Panc1 (cell line): ENCODE measurements around the gene PCDH1. TPM values are rescaled to one million over a fixed set of nuclear protein-coding genes. Genes with fewer than 3 reads are reported as not detected.

Experiments
- ATAC-seq: fragments of 200-7000 bp; cut with Tn5 transposase; 2 replicates; pipeline ENCODE4 v1.9.1; 2020; ENCODE audit warnings: mild to moderate bottlenecking, moderate library complexity
- BruUV-seq: library from RNA; stranded (reverse); fragments of 400-500 nt; replicated peaks from 2 replicates; lab custom pipeline; 2021; lab: Mats Ljungman, UMichigan
- CTCF ChIA-PET: fragments of 300-600 bp; sonication (Branson Sonifier 250); formaldehyde crosslinking; loops from one replicate; lab custom pipeline; 2022; ENCODE audit warnings: antibody characterized with exemption; lab: Charles Lee
- POLR2A ChIA-PET: fragments of 300-600 bp; sonication (Branson Sonifier 250); formaldehyde crosslinking; loops from one replicate; lab custom pipeline; 2022; ENCODE audit warnings: antibody characterized with exemption; lab: Charles Lee
- DNase-seq: peaks from one replicate; pipeline ENCODE4 v3.0.0-alpha.2; 2010; ENCODE audit warnings: low read depth, low spot score
- H3K27ac ChIP-seq: 2 replicates; pipeline ENCODE4 v1.5.1; 2011; ENCODE audit warnings: mild to moderate bottlenecking, low read length, inconsistent platforms
- H3K27me3 ChIP-seq: fragments of 200-500 bp; sonication (Bioruptor generic); 2 replicates; pipeline ENCODE4 v1.6.0; 2014; ENCODE audit warnings: low read length, inconsistent platforms; ENCODE audit not compliant: control insufficient read depth, insufficient read depth
- H3K36me3 ChIP-seq: fragments of 200-500 bp; sonication (Bioruptor generic); 2 replicates; pipeline ENCODE4 v1.5.1; 2014; ENCODE audit warnings: inconsistent platforms, mild to moderate bottlenecking, low read length, moderate library complexity; ENCODE audit not compliant: control insufficient read depth, insufficient read depth
- H3K4me1 ChIP-seq: 2 replicates; pipeline ENCODE4 v1.5.1; 2011; ENCODE audit warnings: inconsistent platforms, mild to moderate bottlenecking, low read length, moderate library complexity; ENCODE audit not compliant: control insufficient read depth, insufficient read depth
- H3K4me3 ChIP-seq, 2 experiments: 2 replicates each; pipeline ENCODE4 v1.5.1; 2011 to 2012; ENCODE audit warnings: low read depth in 2 of 2, low read length in 2 of 2, mild to moderate bottlenecking in 2 of 2, inconsistent platforms in 1 of 2, moderate library complexity in 1 of 2
- H3K9me3 ChIP-seq: fragments of 200-500 bp; sonication (Bioruptor generic); 2 replicates; pipeline ENCODE4 v1.5.1; 2014; ENCODE audit warnings: low read depth, mild to moderate bottlenecking, inconsistent platforms, low read length, moderate library complexity; ENCODE audit not compliant: control insufficient read depth, insufficient read depth
- POLR2AphosphoS5 ChIP-seq: IDR thresholded peaks from 2 replicates; pipeline ENCODE4 v1.6.1; 2012; ENCODE audit warnings: mild to moderate bottlenecking, low read depth, low read length, moderate library complexity
- SIN3A ChIP-seq: IDR thresholded peaks from 2 replicates; pipeline ENCODE4 v1.6.1; 2012; ENCODE audit warnings: low read depth, mild to moderate bottlenecking, low read length, moderate library complexity, borderline replicate concordance; ENCODE audit not compliant: insufficient read depth
- TCF7L2 ChIP-seq: IDR thresholded peaks from 2 replicates; pipeline ENCODE4 v1.6.1; 2011; ENCODE audit warnings: mild to moderate bottlenecking, low read depth, low read length, inconsistent platforms
- in situ Hi-C: cut with HindIII; loops from 2 replicates; pipeline ENCODE4 v1.10.0; 2016; ENCODE audit warnings: low sequenced_read_pairs, low pct_unique_long_range_greater_than_20kb
- intact Hi-C: fragments of 100-400 bp; cut with micrococcal nuclease; formaldehyde crosslinking; loops from one replicate; pipeline ENCODE4 v1.10.0; 2022; ENCODE audit not compliant: unreplicated experiment
- total RNA-seq: library from RNA; stranded (reverse); gene quantifications from one replicate; pipeline ENCODE4 v1.2.1, GENCODE V29; 2021; ENCODE audit not compliant: unreplicated experiment
- TF ChIP-seq, protein P1 (sequence below), 2 experiments: IDR thresholded peaks; 2 replicates each; pipeline ENCODE4 v1.6.1; 2011 to 2012; ENCODE audit warnings: low read depth in 2 of 2, control low read depth in 1 of 2, low read length in 1 of 2, mild to moderate bottlenecking in 1 of 2, moderate library complexity in 1 of 2; ENCODE audit not compliant: insufficient read depth in 1 of 2
- TF ChIP-seq, protein P2 (sequence below): fragments of 450-650 bp; IDR thresholded peaks from 2 replicates; pipeline ENCODE4 v1.5.1; 2017; ENCODE audit warnings: mild to moderate bottlenecking

Gene PCDH1
- total RNA-seq, 1 experiment from 2014 or later, result 9.0 TPM

- H3K4me3 ChIP-seq, result no peak overlapping the region
- no peak overlapping the region for H3K27ac ChIP-seq
- POLR2A ChIA-PET, result no interaction called here
- H3K4me1 ChIP-seq, result no peaks in the 10 kb centered on the region
- CTCF ChIA-PET, result no interaction called here
- no peak for DNase-seq
- ATAC-seq, result no peak
- no peaks in the 10 kb centered on the region for H3K27me3 ChIP-seq
- BruUV-seq, result no TSS peak
- H3K9me3 ChIP-seq, result no peaks in the 10 kb centered on the region
- no peaks in the 10 kb centered on the region for H3K36me3 ChIP-seq
- TF ChIP-seq, protein P1, sequence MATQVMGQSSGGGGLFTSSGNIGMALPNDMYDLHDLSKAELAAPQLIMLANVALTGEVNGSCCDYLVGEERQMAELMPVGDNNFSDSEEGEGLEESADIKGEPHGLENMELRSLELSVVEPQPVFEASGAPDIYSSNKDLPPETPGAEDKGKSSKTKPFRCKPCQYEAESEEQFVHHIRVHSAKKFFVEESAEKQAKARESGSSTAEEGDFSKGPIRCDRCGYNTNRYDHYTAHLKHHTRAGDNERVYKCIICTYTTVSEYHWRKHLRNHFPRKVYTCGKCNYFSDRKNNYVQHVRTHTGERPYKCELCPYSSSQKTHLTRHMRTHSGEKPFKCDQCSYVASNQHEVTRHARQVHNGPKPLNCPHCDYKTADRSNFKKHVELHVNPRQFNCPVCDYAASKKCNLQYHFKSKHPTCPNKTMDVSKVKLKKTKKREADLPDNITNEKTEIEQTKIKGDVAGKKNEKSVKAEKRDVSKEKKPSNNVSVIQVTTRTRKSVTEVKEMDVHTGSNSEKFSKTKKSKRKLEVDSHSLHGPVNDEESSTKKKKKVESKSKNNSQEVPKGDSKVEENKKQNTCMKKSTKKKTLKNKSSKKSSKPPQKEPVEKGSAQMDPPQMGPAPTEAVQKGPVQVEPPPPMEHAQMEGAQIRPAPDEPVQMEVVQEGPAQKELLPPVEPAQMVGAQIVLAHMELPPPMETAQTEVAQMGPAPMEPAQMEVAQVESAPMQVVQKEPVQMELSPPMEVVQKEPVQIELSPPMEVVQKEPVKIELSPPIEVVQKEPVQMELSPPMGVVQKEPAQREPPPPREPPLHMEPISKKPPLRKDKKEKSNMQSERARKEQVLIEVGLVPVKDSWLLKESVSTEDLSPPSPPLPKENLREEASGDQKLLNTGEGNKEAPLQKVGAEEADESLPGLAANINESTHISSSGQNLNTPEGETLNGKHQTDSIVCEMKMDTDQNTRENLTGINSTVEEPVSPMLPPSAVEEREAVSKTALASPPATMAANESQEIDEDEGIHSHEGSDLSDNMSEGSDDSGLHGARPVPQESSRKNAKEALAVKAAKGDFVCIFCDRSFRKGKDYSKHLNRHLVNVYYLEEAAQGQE (IDR thresholded peaks at IDR 0.05; ENCODE audit: insufficient read depth in 1 of 2, low read depth in 2 of 2, low read length in 1 of 2), result no peak
- TF ChIP-seq, protein P2, sequence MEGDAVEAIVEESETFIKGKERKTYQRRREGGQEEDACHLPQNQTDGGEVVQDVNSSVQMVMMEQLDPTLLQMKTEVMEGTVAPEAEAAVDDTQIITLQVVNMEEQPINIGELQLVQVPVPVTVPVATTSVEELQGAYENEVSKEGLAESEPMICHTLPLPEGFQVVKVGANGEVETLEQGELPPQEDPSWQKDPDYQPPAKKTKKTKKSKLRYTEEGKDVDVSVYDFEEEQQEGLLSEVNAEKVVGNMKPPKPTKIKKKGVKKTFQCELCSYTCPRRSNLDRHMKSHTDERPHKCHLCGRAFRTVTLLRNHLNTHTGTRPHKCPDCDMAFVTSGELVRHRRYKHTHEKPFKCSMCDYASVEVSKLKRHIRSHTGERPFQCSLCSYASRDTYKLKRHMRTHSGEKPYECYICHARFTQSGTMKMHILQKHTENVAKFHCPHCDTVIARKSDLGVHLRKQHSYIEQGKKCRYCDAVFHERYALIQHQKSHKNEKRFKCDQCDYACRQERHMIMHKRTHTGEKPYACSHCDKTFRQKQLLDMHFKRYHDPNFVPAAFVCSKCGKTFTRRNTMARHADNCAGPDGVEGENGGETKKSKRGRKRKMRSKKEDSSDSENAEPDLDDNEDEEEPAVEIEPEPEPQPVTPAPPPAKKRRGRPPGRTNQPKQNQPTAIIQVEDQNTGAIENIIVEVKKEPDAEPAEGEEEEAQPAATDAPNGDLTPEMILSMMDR, result no peak
- TF ChIP-seq POLR2AphosphoS5 (no peak), SIN3A (no peak)
- intact Hi-C loops, result no loop called here
- in situ Hi-C loops, result no loop called here
Observed at GRCh38 chr5:141824717-141825116, 53.5 kb downstream of the PCDH1 start.

DNA sequence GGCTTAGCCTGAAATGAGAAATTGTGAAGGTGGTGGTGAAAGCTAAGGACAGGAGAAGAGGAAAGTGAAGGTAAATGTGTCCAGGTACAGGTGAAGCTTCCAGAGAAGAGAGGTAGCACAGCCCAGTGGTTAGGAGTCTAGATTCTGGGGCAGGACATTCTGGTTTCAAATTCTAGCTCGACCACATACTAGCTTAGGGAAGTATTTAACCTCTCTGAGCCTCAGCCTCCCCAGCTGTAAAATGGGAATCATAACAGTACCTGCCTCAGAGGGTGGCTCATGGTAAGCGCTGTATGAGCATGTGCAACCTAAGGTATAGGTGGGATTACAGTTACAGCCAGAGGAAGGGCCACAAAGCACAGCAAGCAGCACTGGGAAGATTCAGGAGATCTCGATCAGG is 55.2 kb downstream of the PCDH1 start:
- Histone ChIP-seq H3K9me3 (no peaks in the 10 kb centered on the region), H3K27me3 (peaks cover 3% of the 10 kb centered on the region; the same call in 1 of the 2 replicates), H3K4me1 (no peaks in the 10 kb centered on the region), H3K36me3 (no peaks in the 10 kb centered on the region), H3K27ac (no peak overlapping the region), H3K4me3 (no peak overlapping the region)
- ChIA-PET POLR2A (no interaction called here), CTCF (no interaction called here)
- intact Hi-C loops, result no loop called here
- TF ChIP-seq POLR2AphosphoS5 (no peak), SIN3A (no peak), TCF7L2 (no peak)
- TF ChIP-seq, protein P1 (IDR thresholded peaks at IDR 0.05; ENCODE audit: insufficient read depth in 1 of 2, low read depth in 2 of 2, low read length in 1 of 2), result no peak
- TF ChIP-seq, protein P2, result no peak
- in situ Hi-C loops, result no loop called here
- no TSS peak for BruUV-seq
- ATAC-seq (no peak), DNase-seq (no peak)
